Mammary epithelial cell (primary cell): Measurements from ENCODE around the gene PITPNM1.

Experiments
- EZH2 ChIP-seq: IDR thresholded peaks from 2 replicates; pipeline ENCODE4 v1.6.1; 2012; ENCODE audit warnings: low read length, inconsistent platforms, borderline replicate concordance
- TF ChIP-seq, protein P1 (sequence below), 2 donors: IDR thresholded peaks in 1 of 2; conservative IDR thresholded peaks in 1 of 2; 2 replicates each; pipeline ENCODE4 v1.5.1; 2011 to 2012; ENCODE audit warnings: inconsistent platforms in 2 of 2, low read length in 2 of 2, mild to moderate bottlenecking in 2 of 2, control low read depth in 1 of 2, low read depth in 1 of 2; ENCODE audit not compliant: insufficient read depth in 1 of 2; ENCODE audit errors: extremely low read depth in 1 of 2

- TF ChIP-seq, protein P1, sequence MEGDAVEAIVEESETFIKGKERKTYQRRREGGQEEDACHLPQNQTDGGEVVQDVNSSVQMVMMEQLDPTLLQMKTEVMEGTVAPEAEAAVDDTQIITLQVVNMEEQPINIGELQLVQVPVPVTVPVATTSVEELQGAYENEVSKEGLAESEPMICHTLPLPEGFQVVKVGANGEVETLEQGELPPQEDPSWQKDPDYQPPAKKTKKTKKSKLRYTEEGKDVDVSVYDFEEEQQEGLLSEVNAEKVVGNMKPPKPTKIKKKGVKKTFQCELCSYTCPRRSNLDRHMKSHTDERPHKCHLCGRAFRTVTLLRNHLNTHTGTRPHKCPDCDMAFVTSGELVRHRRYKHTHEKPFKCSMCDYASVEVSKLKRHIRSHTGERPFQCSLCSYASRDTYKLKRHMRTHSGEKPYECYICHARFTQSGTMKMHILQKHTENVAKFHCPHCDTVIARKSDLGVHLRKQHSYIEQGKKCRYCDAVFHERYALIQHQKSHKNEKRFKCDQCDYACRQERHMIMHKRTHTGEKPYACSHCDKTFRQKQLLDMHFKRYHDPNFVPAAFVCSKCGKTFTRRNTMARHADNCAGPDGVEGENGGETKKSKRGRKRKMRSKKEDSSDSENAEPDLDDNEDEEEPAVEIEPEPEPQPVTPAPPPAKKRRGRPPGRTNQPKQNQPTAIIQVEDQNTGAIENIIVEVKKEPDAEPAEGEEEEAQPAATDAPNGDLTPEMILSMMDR (conservative IDR thresholded peaks at IDR 0.05 in 1 of 2, IDR thresholded peaks at IDR 0.05 in 1 of 2; ENCODE audit: extremely low read depth in 1 of 2, insufficient read depth in 1 of 2, low read depth in 1 of 2, low read length in 2 of 2): no peak
- no peak for TF ChIP-seq EZH2
Observed at GRCh38 chr11:67535561-67535960, 30.4 kb upstream of the PITPNM1 start.
